GM23248 (cell line): ENCODE measurements around the gene PRUNE2. TPM values are rescaled to one million over a fixed set of nuclear protein-coding genes. Genes with fewer than 3 reads are reported as not detected.
A peak's percentile ranks its signal among the peaks of the same experiment; 100 is the strongest.

ENCODE experiments used
- DNase-seq: peaks from one replicate; pipeline ENCODE4 v3.0.0-alpha.2; 2015
- H2AFZ ChIP-seq: fragments of 200-600 bp; sonication (generic); 2 replicates; pipeline ENCODE4 v1.6.1; 2016; ENCODE audit warnings: antibody characterized with exemption
- H3F3A ChIP-seq: fragments of 200-600 bp; sonication (generic); 2 replicates; pipeline ENCODE4 v1.6.1; 2016; ENCODE audit warnings: mild to moderate bottlenecking, antibody characterized with exemption, mixed run types; ENCODE audit not compliant: insufficient read depth
- H3K27ac ChIP-seq: fragments of 200-600 bp; sonication (generic); 2 replicates; pipeline ENCODE4 v1.5.1; 2016; ENCODE audit warnings: mild to moderate bottlenecking
- H3K27me3 ChIP-seq: fragments of 200-600 bp; sonication (generic); replicated peaks from 2 replicates; pipeline ENCODE4 v1.6.1; 2016; ENCODE audit warnings: mild to moderate bottlenecking; ENCODE audit not compliant: insufficient read depth
- H3K36me3 ChIP-seq: fragments of 200-600 bp; sonication (generic); 2 replicates; pipeline ENCODE4 v1.6.1; 2016; ENCODE audit warnings: low read depth, mild to moderate bottlenecking
- H3K4me1 ChIP-seq: fragments of 200-600 bp; sonication (generic); 2 replicates; pipeline ENCODE4 v1.6.1; 2016; ENCODE audit warnings: mild to moderate bottlenecking; ENCODE audit not compliant: insufficient read depth
- H3K4me2 ChIP-seq: fragments of 200-600 bp; sonication (generic); one replicate; pipeline ENCODE4 v1.6.1; 2016; ENCODE audit warnings: mild to moderate bottlenecking; ENCODE audit not compliant: unreplicated experiment
- H3K4me3 ChIP-seq: fragments of 200-600 bp; sonication (generic); 2 replicates; pipeline ENCODE4 v1.5.1; 2016; ENCODE audit warnings: mild to moderate bottlenecking
- H3K79me2 ChIP-seq: fragments of 200-600 bp; sonication (generic); 2 replicates; pipeline ENCODE4 v1.6.1; 2016; ENCODE audit warnings: mild to moderate bottlenecking; ENCODE audit not compliant: insufficient read depth
- H3K9ac ChIP-seq: fragments of 200-600 bp; sonication (generic); 2 replicates; pipeline ENCODE4 v1.6.1; 2016; ENCODE audit warnings: mild to moderate bottlenecking
- H3K9me2 ChIP-seq: fragments of 200-600 bp; sonication (generic); 2 replicates; pipeline ENCODE4 v1.6.1; 2016; ENCODE audit warnings: mixed run types, mild to moderate bottlenecking, moderate library complexity; ENCODE audit not compliant: insufficient read depth
- H3K9me3 ChIP-seq: fragments of 200-600 bp; sonication (generic); one replicate; pipeline ENCODE4 v1.6.1; 2017; ENCODE audit warnings: low read depth
- H4K20me1 ChIP-seq: fragments of 200-600 bp; sonication (generic); 2 replicates; pipeline ENCODE4 v1.6.0; 2016; ENCODE audit not compliant: insufficient read depth
- EZH2 ChIP-seq: fragments of 200-600 bp; sonication (generic); IDR thresholded peaks from 2 replicates; pipeline ENCODE4 v1.6.1; 2018; ENCODE audit warnings: antibody characterized with exemption, mild to moderate bottlenecking; ENCODE audit not compliant: insufficient read depth, poor library complexity, severe bottlenecking
- EZH2phosphoT487 ChIP-seq: fragments of 200-600 bp; sonication (generic); IDR thresholded peaks from 2 replicates; pipeline ENCODE4 v1.6.1; 2018; ENCODE audit warnings: antibody characterized with exemption, moderate library complexity, mild to moderate bottlenecking, low read depth; ENCODE audit not compliant: insufficient read depth
- WGBS, 2 experiments: methylation state at CpG; one replicate each; pipeline ENCODE4 v1.1.6; 2015 to 2017; ENCODE audit warnings: low lambda C conversion rate in 2 of 2, low coverage in 1 of 2; ENCODE audit errors: missing lambda C conversion rate in 2 of 2; 5-methylcytosine and 5-hydroxymethylcytosine counted together
- in situ Hi-C: fragments of 300-500 bp; cut with MboI; formaldehyde crosslinking; loops from 2 replicates; pipeline ENCODE4 v1.15.0; 2020
- polyA plus RNA-seq: library from polyadenylated mRNA; unstranded; fragments of >200 nt; fragmentation: Nextera tagmentation; extraction: Ambion mirVana; gene quantifications from 2 replicates; pipeline ENCODE4 v1.2.1, GENCODE V29; 2016
- total RNA-seq: library from RNA; depleted of rRNA; stranded (reverse); fragments of >200 nt; shearing (Covaris generic); gene quantifications from 2 replicates; pipeline ENCODE4 v1.2.3, GENCODE V29; 2014

The PRUNE2 gene
- total and polyA plus RNA-seq, 2 experiments from 2014 or later: 2.0 to 8.8 TPM

DNA sequence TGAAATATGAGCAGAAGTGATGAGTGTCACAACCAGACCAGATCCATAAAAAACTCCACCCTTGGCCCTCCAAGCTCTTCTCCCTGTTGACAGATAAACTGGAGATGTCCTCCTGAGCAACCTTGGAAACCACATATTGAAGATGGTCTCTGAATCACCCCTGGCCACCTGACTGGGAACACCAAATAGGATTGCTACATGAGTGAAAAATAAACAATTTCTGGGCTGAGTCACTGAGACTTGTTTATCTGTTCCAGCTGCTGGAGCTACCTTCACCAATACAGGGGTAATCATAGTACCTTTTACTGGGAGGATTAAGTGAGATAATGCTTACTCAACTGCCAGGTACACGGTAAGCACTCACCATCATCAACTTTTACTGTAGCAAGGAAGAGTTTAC lies 88.4 kb downstream of the PRUNE2 start:
- no peak overlapping the region for H3K4me3 ChIP-seq
- WGBS, 2 experiments: 86 to 92% methylated on average over 1 of the region's 1 CpG
- TF ChIP-seq EZH2phosphoT487: no peak
- TF ChIP-seq EZH2: no peak
- no peaks in the 10 kb centered on the region for H3K27me3 ChIP-seq
- peak overlapping the region; percentile 87 for H3K27ac ChIP-seq
- peak; percentile 84 for DNase-seq
- H4K20me1 ChIP-seq: no peaks in the 10 kb centered on the region
- no peaks in the 10 kb centered on the region for H3K79me2 ChIP-seq
- peak overlapping the region; percentile 11 for H3K4me2 ChIP-seq
- peaks cover 22% of the 10 kb centered on the region for H3K4me1 ChIP-seq
- no peak overlapping the region; the same call in 1 of the 2 replicates for H2AFZ ChIP-seq
- no peaks in the 10 kb centered on the region for H3K36me3 ChIP-seq
- H3F3A ChIP-seq: peaks cover 26% of the 10 kb centered on the region
- H3K9ac ChIP-seq: peak overlapping the region; percentile 37
- no peaks in the 10 kb centered on the region for H3K9me3 ChIP-seq
- H3K9me2 ChIP-seq: no peaks in the 10 kb centered on the region
- in situ Hi-C loops: no loop called here

DNA sequence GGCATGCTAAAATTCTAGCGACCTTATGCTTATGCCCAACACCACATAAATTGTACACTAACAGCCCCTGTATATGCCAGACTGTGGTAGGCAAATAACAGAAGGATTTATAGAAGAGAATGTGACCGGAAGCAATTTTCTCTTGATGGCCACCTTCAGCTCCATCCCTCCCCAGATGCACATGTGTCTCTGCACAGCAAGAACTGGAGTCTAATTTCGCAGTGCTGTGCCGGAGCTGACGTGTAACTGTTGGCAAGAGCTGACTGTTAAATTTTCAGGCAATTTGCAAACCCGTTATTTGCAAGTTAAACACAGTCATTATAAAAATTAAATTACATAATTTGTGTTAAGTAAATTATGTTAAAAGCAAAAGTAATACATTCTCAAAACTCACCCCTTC lies 93.3 kb downstream of the PRUNE2 start:
- H2AFZ ChIP-seq: no peak overlapping the region
- H3K27me3 ChIP-seq: no peaks in the 10 kb centered on the region
- DNase-seq: no peak
- no peak overlapping the region for H3K9ac ChIP-seq
- no peaks in the 10 kb centered on the region for H3K9me3 ChIP-seq
- H3K36me3 ChIP-seq: no peaks in the 10 kb centered on the region
- no peak overlapping the region for H3K27ac ChIP-seq
- WGBS, 2 experiments: 78 to 81% methylated on average over 6 of the region's 6 CpGs
- peaks cover 9% of the 10 kb centered on the region for H3K4me1 ChIP-seq
- no peak for TF ChIP-seq EZH2phosphoT487
- in situ Hi-C loops: no loop called here
- no peaks in the 10 kb centered on the region for H3K9me2 ChIP-seq
- H3K79me2 ChIP-seq: no peaks in the 10 kb centered on the region
- no peaks in the 10 kb centered on the region for H4K20me1 ChIP-seq
- H3K4me2 ChIP-seq: no peak overlapping the region
- peaks cover 15% of the 10 kb centered on the region for H3F3A ChIP-seq
- H3K4me3 ChIP-seq: no peak overlapping the region

DNA sequence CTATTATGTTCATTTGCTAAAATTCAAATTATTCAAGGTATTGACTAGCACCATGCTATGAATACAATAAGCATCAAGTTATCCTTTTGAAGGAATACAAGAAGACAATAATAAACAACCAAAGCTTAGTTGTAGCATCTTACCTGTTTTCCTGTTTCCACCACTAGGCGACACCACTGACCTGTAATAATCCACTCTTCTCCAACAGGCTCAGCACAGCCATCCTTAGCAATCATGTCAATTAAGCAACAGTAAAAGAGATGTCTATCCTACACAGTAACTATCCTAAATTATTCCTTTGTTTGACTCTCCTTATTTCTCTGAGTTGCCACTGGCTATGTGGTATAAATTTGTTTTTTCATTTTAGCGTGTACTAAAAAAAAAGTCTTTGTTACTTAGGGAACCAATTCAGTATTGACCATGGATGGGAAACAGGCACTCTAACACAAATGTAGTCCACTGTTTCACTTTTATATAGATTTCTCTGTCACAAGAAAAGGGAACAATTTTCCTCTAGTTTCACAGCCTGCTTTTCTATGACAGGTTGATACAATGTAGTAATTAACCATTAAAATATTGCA lies 95.4 kb downstream of the PRUNE2 start:
- no peaks in the 10 kb centered on the region for H3K27me3 ChIP-seq
- peak; percentile 72 for DNase-seq
- no peaks in the 10 kb centered on the region for H3K9me2 ChIP-seq
- no peak overlapping the region for H3K4me2 ChIP-seq
- whole genome bisulfite sequencing, 2 experiments: 44 to 48% methylated on average over 2 of the region's 2 CpGs
- H4K20me1 ChIP-seq: no peaks in the 10 kb centered on the region
- no peaks in the 10 kb centered on the region for H3F3A ChIP-seq
- H3K9ac ChIP-seq: no peak overlapping the region
- no peak for TF ChIP-seq EZH2
- no peak for TF ChIP-seq EZH2phosphoT487
- no peaks in the 10 kb centered on the region for H3K4me1 ChIP-seq
- no peak overlapping the region for H3K4me3 ChIP-seq
- in situ Hi-C loops: no loop called here
- H3K36me3 ChIP-seq: no peaks in the 10 kb centered on the region
- no peaks in the 10 kb centered on the region for H3K79me2 ChIP-seq
- H2AFZ ChIP-seq: no peak overlapping the region
- no peak overlapping the region for H3K27ac ChIP-seq
- H3K9me3 ChIP-seq: no peaks in the 10 kb centered on the region

- in situ Hi-C loops: no loop called here
- no peak overlapping the region for H3K4me3 ChIP-seq
- no peaks in the 10 kb centered on the region for H3F3A ChIP-seq
- DNase-seq: no peak
- H3K27me3 ChIP-seq: no peaks in the 10 kb centered on the region
- H3K36me3 ChIP-seq: no peaks in the 10 kb centered on the region
- H3K79me2 ChIP-seq: no peaks in the 10 kb centered on the region
- no peaks in the 10 kb centered on the region for H3K9me3 ChIP-seq
- H3K27ac ChIP-seq: no peak overlapping the region
- no peak overlapping the region for H3K4me2 ChIP-seq
- no peaks in the 10 kb centered on the region for H3K4me1 ChIP-seq
- no peak for TF ChIP-seq EZH2phosphoT487
- no peak for TF ChIP-seq EZH2
- H3K9me2 ChIP-seq: no peaks in the 10 kb centered on the region
- no peak overlapping the region for H2AFZ ChIP-seq
- H3K9ac ChIP-seq: no peak overlapping the region
- no peaks in the 10 kb centered on the region for H4K20me1 ChIP-seq
- 67 to 71% methylated on average over 5 of the region's 5 CpGs for whole genome bisulfite sequencing, 2 experiments
Measured at GRCh38 chr9:76808636-76809035, 97.3 kb downstream of the PRUNE2 start.

DNA sequence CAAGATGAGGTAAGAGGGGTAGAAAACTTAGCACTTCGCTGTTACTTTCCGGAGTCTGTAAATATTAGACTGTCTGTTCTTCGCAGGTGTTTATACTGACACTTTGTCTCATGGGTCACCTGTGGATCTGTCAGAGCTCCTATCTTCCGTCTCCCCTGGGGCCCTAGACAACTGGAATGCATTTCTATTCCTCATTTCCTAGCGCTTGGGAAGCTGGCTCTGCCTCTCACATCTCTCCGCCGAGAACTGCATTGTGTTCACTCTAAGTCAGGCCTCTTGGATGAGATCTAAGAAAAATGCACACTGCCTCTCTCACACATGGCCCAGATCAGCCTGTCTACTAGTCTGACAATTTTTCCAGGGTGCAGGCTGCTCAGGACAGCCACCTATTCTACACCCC lies 102.2 kb downstream of the PRUNE2 start:
- Histone ChIP-seq H2AFZ (no peak overlapping the region), H3K27me3 (peaks cover 6% of the 10 kb centered on the region; the same call in 1 of the 2 replicates), H4K20me1 (no peaks in the 10 kb centered on the region), H3K36me3 (no peaks in the 10 kb centered on the region), H3K9ac (no peak overlapping the region), H3K9me3 (no peaks in the 10 kb centered on the region), H3K27ac (no peak overlapping the region), H3K79me2 (no peaks in the 10 kb centered on the region), H3K9me2 (no peaks in the 10 kb centered on the region), H3K4me2 (no peak overlapping the region), H3F3A (no peaks in the 10 kb centered on the region), H3K4me3 (no peak overlapping the region), H3K4me1 (no peaks in the 10 kb centered on the region)
- TF ChIP-seq EZH2: no peak
- TF ChIP-seq EZH2phosphoT487: no peak
- in situ Hi-C loops: no loop called here
- no peak for DNase-seq
- WGBS, 2 experiments: 79 to 81% methylated on average over 7 of the region's 7 CpGs
